K562 (cell line): ENCODE data around the gene CNDP1. TPM values are rescaled to one million over a fixed set of nuclear protein-coding genes. Genes with fewer than 3 reads are reported as not detected.

Source experiments
- ATAC-seq: fragments of 200-7000 bp; cut with Tn5 transposase; 3 replicates; pipeline ENCODE4 v1.9.1; 2020; ENCODE audit warnings: moderate library complexity
- BruUV-seq: library from RNA; stranded (reverse); fragments of 400-500 nt; replicated peaks from 2 replicates; lab custom pipeline; 2021; lab: Mats Ljungman, UMichigan
- CTCF ChIA-PET: fragments of 300-600 bp; formaldehyde crosslinking; extraction: SDS; loops from one replicate; lab custom pipeline; 2021; ENCODE audit warnings: low intra/inter-chr PET ratio; lab: Yijun Ruan, JAX
- POLR2A ChIA-PET: fragments of 300-600, 350-650 bp; sonication (Branson Sonifier 250); formaldehyde crosslinking; extraction: SDS; loops from one replicate; lab custom pipeline; 2021; ENCODE audit warnings: antibody characterized with exemption, inconsistent platforms; lab: Yijun Ruan, JAX
- DNase-seq, 4 experiments: peaks; one replicate each; pipeline versions ENCODE4 v3.0.0 to v3.0.0-alpha.2; 2011 to 2018; ENCODE audit warnings: low spot score in 3 of 4, mixed read lengths in 3 of 4; ENCODE audit errors: extremely low read depth in 1 of 4
- FAIRE-seq: peaks from 2 replicates; lab custom pipeline; 2011; peaks lifted over from hg19 to GRCh38; lab: Jason Lieb, UNC
- H2AFZ ChIP-seq: 2 replicates; pipeline ENCODE4 v1.6.0; 2011; ENCODE audit warnings: low read depth, low read length, control low read depth, inconsistent platforms
- H3K27ac ChIP-seq: fragments of 200-600 bp; 3 replicates; pipeline ENCODE4 v1.8.0; 2011; ENCODE audit warnings: low read depth, mild to moderate bottlenecking, control low read depth, inconsistent platforms, low read length, moderate library complexity, mixed read lengths; ENCODE audit errors: extremely low read depth
- H3K27me3 ChIP-seq, 2 experiments: fragments of 300-600 bp in 1 of 2; 2 replicates in 1 of 2; 3 replicates in 1 of 2; pipeline versions ENCODE4 v1.6.0 to v1.8.0; 2011; ENCODE audit warnings: inconsistent platforms in 2 of 2, low read length in 2 of 2, mild to moderate bottlenecking in 1 of 2, mixed read lengths in 1 of 2, moderate library complexity in 1 of 2; ENCODE audit not compliant: control insufficient read depth in 2 of 2, insufficient read depth in 2 of 2
- H3K36me3 ChIP-seq: fragments of 300-600 bp; 3 replicates; pipeline ENCODE4 v1.8.0; 2011; ENCODE audit warnings: mild to moderate bottlenecking, low read length, inconsistent platforms; ENCODE audit not compliant: control insufficient read depth, insufficient read depth
- H3K4me1 ChIP-seq, 2 experiments: fragments of 200-600 bp in 1 of 2; replicated peaks in 1 of 2; 2 replicates in 1 of 2; 3 replicates in 1 of 2; pipeline versions ENCODE4 v1.5.1 to v1.8.0; 2011; ENCODE audit warnings: inconsistent platforms in 2 of 2, low read length in 2 of 2, mild to moderate bottlenecking in 1 of 2, mixed read lengths in 1 of 2, moderate library complexity in 1 of 2; ENCODE audit not compliant: control insufficient read depth in 2 of 2, insufficient read depth in 2 of 2
- H3K4me2 ChIP-seq: 2 replicates; pipeline ENCODE4 v1.6.1; 2011; ENCODE audit warnings: low read length, control low read depth, inconsistent platforms, mixed read lengths; ENCODE audit not compliant: insufficient read depth
- H3K4me3 ChIP-seq: fragments of 200-600 bp; sonication (generic), shearing (Covaris generic); 2 replicates; pipeline ENCODE4 v1.5.1; 2016; ENCODE audit warnings: control low read depth, inconsistent platforms
- H3K79me2 ChIP-seq: fragments of 200-600 bp; 3 replicates; pipeline ENCODE4 v1.8.0; 2011; ENCODE audit warnings: low read length, inconsistent platforms; ENCODE audit not compliant: control insufficient read depth, insufficient read depth
- H3K9ac ChIP-seq, 2 experiments: 2 replicates each; pipeline versions ENCODE4 v1.6.0 to v1.6.1; 2011; ENCODE audit warnings: low read depth in 2 of 2, low read length in 2 of 2, control low read depth in 1 of 2, inconsistent platforms in 1 of 2, mild to moderate bottlenecking in 1 of 2, mixed read lengths in 1 of 2; ENCODE audit not compliant: insufficient read depth in 1 of 2
- H3K9me1 ChIP-seq: one replicate; pipeline ENCODE4 v1.6.0; 2011; ENCODE audit warnings: inconsistent platforms, mild to moderate bottlenecking, low read length, moderate library complexity; ENCODE audit not compliant: control insufficient read depth, insufficient read depth
- H3K9me3 ChIP-seq: replicated peaks from 2 replicates; pipeline ENCODE4 v1.5.1; 2011; ENCODE audit warnings: low read depth, low read length, inconsistent platforms; ENCODE audit not compliant: control insufficient read depth, insufficient read depth
- H4K20me1 ChIP-seq: replicated peaks from 2 replicates; pipeline ENCODE4 v1.6.1; 2011; ENCODE audit warnings: low read length, inconsistent platforms, mixed read lengths; ENCODE audit not compliant: control insufficient read depth, insufficient read depth
- ELF1 ChIP-seq: fragments of 200-800 bp; sonication (Bioruptor generic); IDR thresholded peaks from 2 replicates; pipeline ENCODE4 v1.6.1; 2016; ENCODE audit warnings: missing genetic modification characterization, missing compliant biosample characterization
- HMG20A ChIP-seq: fragments of 450-650 bp; formaldehyde crosslinking; conservative IDR thresholded peaks from 2 replicates; pipeline ENCODE4 v1.4.0; 2020; ENCODE audit warnings: mild to moderate bottlenecking, mixed read lengths
- MAFG ChIP-seq: fragments of 450-650 bp; conservative IDR thresholded peaks from 2 replicates; pipeline ENCODE4 v1.6.1; 2016; ENCODE audit warnings: missing genetic modification characterization, missing compliant biosample characterization
- MAZ ChIP-seq, 2 experiments: fragments of 450-650 bp in 1 of 2; sonication (generic) in 1 of 2; formaldehyde crosslinking; IDR thresholded peaks in 1 of 2; conservative IDR thresholded peaks in 1 of 2; 2 replicates each; pipeline versions ENCODE4 v1.4.0 to v1.5.0; 2020; ENCODE audit warnings: mild to moderate bottlenecking in 1 of 2, missing genetic modification reagents in 1 of 2
- NCOA2 ChIP-seq, 2 experiments: fragments of 450-650 bp; IDR thresholded peaks; 2 replicates each; pipeline ENCODE4 v1.6.1; 2018; ENCODE audit warnings: mild to moderate bottlenecking in 2 of 2, moderate library complexity in 1 of 2; ENCODE audit not compliant: partially characterized antibody in 2 of 2
- RBBP5 ChIP-seq: fragments of 200-600 bp; sonication (generic); IDR thresholded peaks from 2 replicates; pipeline ENCODE4 v1.6.1; 2012; ENCODE audit warnings: borderline replicate concordance, mild to moderate bottlenecking, low read length, control low read depth, inconsistent platforms; ENCODE audit not compliant: insufficient read depth, poor library complexity, severe bottlenecking
- RBFOX2 ChIP-seq: fragments of 200-400 bp; formaldehyde crosslinking; IDR thresholded peaks from 2 replicates; pipeline ENCODE4 v1.6.1; 2017; ENCODE audit warnings: low read depth, mild to moderate bottlenecking, low read length, moderate library complexity
- RBM25 ChIP-seq: fragments of 200-400 bp; formaldehyde crosslinking; IDR thresholded peaks from 2 replicates; pipeline ENCODE4 v1.6.1; 2018; ENCODE audit warnings: low read length, low read depth, moderate library complexity; ENCODE audit not compliant: severe bottlenecking
- SP1 ChIP-seq: sonication (generic); formaldehyde crosslinking; IDR thresholded peaks from 2 replicates; pipeline ENCODE4 v1.8.1; 2022; ENCODE audit warnings: mild to moderate bottlenecking, missing genetic modification reagents
- VEZF1 ChIP-seq: fragments of 200-800 bp; sonication (Bioruptor generic); IDR thresholded peaks from 2 replicates; pipeline ENCODE4 v1.6.1; 2017; ENCODE audit warnings: missing genetic modification characterization, missing compliant biosample characterization
- WGBS: fragments of 100-300 bp; shearing (Covaris generic); methylation state at CpG from one replicate; pipeline ENCODE4 v1.1.6; 2016; ENCODE audit warnings: low coverage, mixed read lengths; ENCODE audit not compliant: insufficient coverage; ENCODE audit errors: missing lambda C conversion rate; 5-methylcytosine and 5-hydroxymethylcytosine counted together
- in situ Hi-C: fragments of 300-500 bp; cut with MboI; formaldehyde crosslinking; loops from 4 replicates; pipeline ENCODE4 v1.15.0; 2018; ENCODE audit warnings: inconsistent platforms, mixed read lengths
- intact Hi-C: fragments of 100-400 bp; cut with micrococcal nuclease; formaldehyde crosslinking; loops from 2 replicates; pipeline ENCODE4 v1.14.2; 2022
- polyA plus RNA-seq, 8 experiments: library from polyadenylated mRNA; depleted of rRNA in 4 of 8; stranded (reverse) in 5 of 8; unstranded in 3 of 8; fragments of >200 nt; fragmentation: Nextera tagmentation in 2 of 8; fragmentation: Illumina TruSeq in 1 of 8; extraction: Ambion mirVana in 2 of 8; extraction: Trizol in 1 of 8; gene quantifications; 2 replicates each; pipeline versions ENCODE4 v1.2.1 to v1.2.3, GENCODE V29; 2011 to 2014; ENCODE audit warnings: inconsistent platforms in 1 of 8, missing spikeins in 1 of 8
- total RNA-seq, 7 experiments: library from RNA; depleted of rRNA in 6 of 7; stranded (reverse); fragments of >200 nt in 6 of 7; fragmentation: Illumina TruSeq in 2 of 7; extraction: Trizol in 2 of 7; gene quantifications; 2 replicates each; pipeline versions ENCODE4 v1.2.1 to v1.2.3, GENCODE V29; 2011 to 2021; ENCODE audit warnings: low replicate concordance in 1 of 7

Gene CNDP1
- total and polyA plus RNA-seq, 9 of the 15 experiments (the other 6 are each of a cell fraction or from before 2014, with no cell fraction given): not detected

DNA sequence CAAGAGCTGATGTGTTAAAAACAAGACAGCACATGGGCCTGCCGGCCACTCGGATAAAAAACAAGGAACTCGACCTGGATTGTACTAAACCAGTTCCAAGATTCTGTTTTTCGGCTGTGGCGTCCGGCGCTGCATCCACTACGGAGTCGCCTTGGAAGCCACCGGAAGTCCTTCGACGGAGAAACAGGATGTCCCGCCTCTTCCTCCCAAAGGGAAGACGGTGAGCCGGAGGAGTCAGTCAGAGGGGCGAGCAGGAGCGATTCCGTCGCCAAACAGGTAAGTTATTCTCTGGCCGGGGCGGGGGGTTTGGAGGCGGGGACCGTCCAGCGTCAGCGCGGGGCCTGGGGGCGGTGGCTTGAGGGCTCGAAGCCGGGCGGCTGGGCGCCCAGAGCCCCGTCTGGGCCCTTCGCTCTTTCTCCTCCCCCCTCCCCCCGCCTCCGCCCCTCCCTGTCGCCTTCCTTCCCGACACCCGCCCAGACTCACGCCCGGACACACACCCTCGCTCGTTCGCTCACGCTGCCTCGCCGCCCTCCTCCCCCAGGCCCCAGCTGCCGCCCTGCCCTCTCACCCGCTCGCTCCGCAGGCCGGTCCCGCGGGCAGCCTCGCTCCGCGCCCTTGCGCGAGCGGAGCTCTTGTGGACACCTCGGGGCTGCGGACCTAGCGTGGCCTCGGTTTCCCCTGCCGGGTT lies 63.5 kb downstream of the CNDP1 start, which contains the start of gene ZNF407:
Gene ZNF407, plus strand, starts transcription at position 209 of the 688 bp plus-strand sequence. CDS start 33,150 bp downstream, outside the sequence.
- intact Hi-C loops (no loop called here), in situ Hi-C loops (no loop called here)
- under 1% methylated on average over 25 of the region's 64 CpGs for WGBS
- FAIRE-seq: peak; percentile 92
- H2AFZ ChIP-seq: peak within 1 kb of the TSS; percentile 96
- peak within 1 kb of the TSS; percentile 84 for H3K4me2 ChIP-seq
- H3K27ac ChIP-seq: peak within 1 kb of the TSS; percentile 92
- peak; percentile 93 for ATAC-seq
- peak within 1 kb of the TSS; percentile 90 for H3K4me3 ChIP-seq
- POLR2A ChIA-PET: interaction anchor here (0.7 to 0.8 kb wide), 2 partner anchors 10 to 169 kb away, joined by 3 read pairs; no protein-coding TSS in a partner anchor
- peak; percentile 83 to 89 (median 85) for DNase-seq
- H3K79me2 ChIP-seq: peaks cover 38% of the 10 kb centered on the region
- no peaks in the 10 kb centered on the region for H3K9me1 ChIP-seq
- H4K20me1 ChIP-seq: no peaks in the 10 kb centered on the region
- no peaks in the 10 kb centered on the region for H3K9me3 ChIP-seq
- peaks cover 4 to 13% of the 10 kb centered on the region in 2 experiments; a peak in 2 of 5 replicates for H3K4me1 ChIP-seq
- CTCF ChIA-PET: no interaction called here
- no TSS peak for BruUV-seq
- H3K9ac ChIP-seq: peak within 1 kb of the TSS; percentile 87 to 95
- no peaks in the 10 kb centered on the region for H3K36me3 ChIP-seq
- no peaks in the 10 kb centered on the region for H3K27me3 ChIP-seq
- no peak for TF ChIP-seq RBM25
- TF ChIP-seq MAFG (tag): no peak
- 0 out of 2 replicates have a peak, but pooled peaks have one; percentile 5 for TF ChIP-seq SP1
- no peak for TF ChIP-seq HMG20A
- peak; percentile 7; the same call in 1 of the 2 replicates for TF ChIP-seq RBFOX2
- peak; percentile 34 to 93; a peak in 2 of 4 replicates for TF ChIP-seq MAZ (CRISPR knock-in tag; conservative IDR thresholded peaks at IDR 0.05 in 1 of 2, IDR thresholded peaks at IDR 0.05 in 1 of 2)
- no peak for TF ChIP-seq NCOA2 (IDR thresholded peaks at IDR 0.05; ENCODE audit: partially characterized antibody in 2 of 2)
- TF ChIP-seq VEZF1: peak; percentile 90
- TF ChIP-seq ELF1 (tag): peak; percentile 55
- TF ChIP-seq RBBP5: peak; percentile 55
